K562 (cell line): ENCODE measurements around the gene GUK1. TPM values are rescaled to one million over a fixed set of nuclear protein-coding genes. Genes with fewer than 3 reads are reported as not detected.

Experiments
- ARID2 ChIP-seq: fragments of 450-650 bp; IDR thresholded peaks from 2 replicates; pipeline ENCODE4 v1.6.1; 2017; ENCODE audit warnings: antibody characterized with exemption, mild to moderate bottlenecking
- BACH1 ChIP-seq: fragments of 200-800 bp; sonication (Bioruptor generic); IDR thresholded peaks from 2 replicates; pipeline ENCODE4 v1.6.1; 2016; ENCODE audit warnings: missing genetic modification characterization, missing compliant biosample characterization
- CCNT2 ChIP-seq: IDR thresholded peaks from 2 replicates; pipeline ENCODE4 v1.6.1; 2011; ENCODE audit warnings: borderline replicate concordance, low read depth, mild to moderate bottlenecking, moderate library complexity, mixed read lengths, low read length; ENCODE audit not compliant: insufficient read length; ENCODE audit errors: extremely low read depth
- CHAMP1 ChIP-seq: fragments of 450-650 bp; IDR thresholded peaks from 2 replicates; pipeline ENCODE4 v1.6.1; 2016; ENCODE audit warnings: mild to moderate bottlenecking
- CREB3 ChIP-seq: fragments of 450-650 bp; conservative IDR thresholded peaks from 2 replicates; pipeline ENCODE4 v1.6.1; 2016; ENCODE audit warnings: missing genetic modification characterization, low read depth, mild to moderate bottlenecking, missing compliant biosample characterization, moderate library complexity
- FOXK2 ChIP-seq, 2 experiments: fragments of 450-650 bp; IDR thresholded peaks in 1 of 2; conservative IDR thresholded peaks in 1 of 2; 2 replicates each; pipeline ENCODE4 v1.6.1; 2016; ENCODE audit warnings: low read depth in 2 of 2, mild to moderate bottlenecking in 1 of 2
- HOMEZ ChIP-seq: fragments of 250-450 bp; sonication (Bioruptor Pico); IDR thresholded peaks from 2 replicates; pipeline ENCODE4 v1.4.0; 2020; ENCODE audit warnings: mild to moderate bottlenecking, moderate library complexity
- ILK ChIP-seq: fragments of 450-650 bp; IDR thresholded peaks from 2 replicates; pipeline ENCODE4 v1.6.1; 2016; ENCODE audit warnings: missing genetic modification characterization, low read depth, mild to moderate bottlenecking, missing compliant biosample characterization, moderate library complexity, borderline replicate concordance
- JUN ChIP-seq, 2 experiments: sonication (generic) in 1 of 2; formaldehyde crosslinking in 1 of 2; IDR thresholded peaks; 2 replicates each; pipeline versions ENCODE4 v1.6.1 to v1.8.0; 2012 to 2022; ENCODE audit warnings: borderline replicate concordance in 2 of 2, mild to moderate bottlenecking in 2 of 2, improper control_type of control experiment in 1 of 2, low read depth in 1 of 2, low read length in 1 of 2, missing genetic modification reagents in 1 of 2
- NONO ChIP-seq, 2 experiments: fragments of 200-400 bp in 1 of 2; fragments of 450-650 bp in 1 of 2; formaldehyde crosslinking in 1 of 2; IDR thresholded peaks; 2 replicates each; pipeline ENCODE4 v1.6.1; 2017; ENCODE audit warnings: low read depth in 2 of 2, mild to moderate bottlenecking in 2 of 2, moderate library complexity in 2 of 2, low read length in 1 of 2
- NUFIP1 ChIP-seq: fragments of 450-650 bp; IDR thresholded peaks from 2 replicates; pipeline ENCODE4 v1.6.1; 2018; ENCODE audit not compliant: partially characterized antibody
- PCBP2 ChIP-seq: fragments of 200-400 bp; formaldehyde crosslinking; IDR thresholded peaks from 2 replicates; pipeline ENCODE4 v1.6.1; 2018; ENCODE audit warnings: low read length, low read depth, mild to moderate bottlenecking, moderate library complexity; ENCODE audit not compliant: poor library complexity, severe bottlenecking
- PRMT5 ChIP-seq: sonication (generic); formaldehyde crosslinking; IDR thresholded peaks from 2 replicates; pipeline ENCODE4 v1.5.0; 2020; ENCODE audit warnings: missing genetic modification reagents
- RBM34 ChIP-seq: fragments of 200-400 bp; formaldehyde crosslinking; IDR thresholded peaks from 2 replicates; pipeline ENCODE4 v1.6.1; 2018; ENCODE audit warnings: low read length, borderline replicate concordance; ENCODE audit not compliant: insufficient read depth
- SMARCA5 ChIP-seq: fragments of 450-650 bp; IDR thresholded peaks from 2 replicates; pipeline ENCODE4 v1.6.1; 2016
- SMC3 ChIP-seq: conservative IDR thresholded peaks from 2 replicates; pipeline ENCODE4 v1.6.1; 2011; ENCODE audit warnings: low read depth, low read length, improper control_type of control experiment; ENCODE audit not compliant: insufficient read depth
- SNAPC5 ChIP-seq: fragments of 250-450 bp; sonication (Bioruptor Pico); IDR thresholded peaks from 2 replicates; pipeline ENCODE4 v1.8.0; 2021; ENCODE audit warnings: moderate library complexity, mild to moderate bottlenecking, inconsistent platforms
- SP1 ChIP-seq: sonication (generic); formaldehyde crosslinking; IDR thresholded peaks from 2 replicates; pipeline ENCODE4 v1.8.1; 2022; ENCODE audit warnings: mild to moderate bottlenecking, missing genetic modification reagents
- XRCC3 ChIP-seq: fragments of 450-650 bp; IDR thresholded peaks from 2 replicates; pipeline ENCODE4 v1.6.1; 2017; ENCODE audit warnings: mild to moderate bottlenecking, moderate library complexity
- ZNF436 ChIP-seq: fragments of 250-450, 450-650 bp; sonication (Bioruptor Pico); formaldehyde crosslinking; IDR thresholded peaks from 2 replicates; pipeline ENCODE4 v1.7.0; 2020; ENCODE audit warnings: mild to moderate bottlenecking
- ZNF507 ChIP-seq: conservative IDR thresholded peaks from 2 replicates; pipeline ENCODE4 v1.6.1; 2017; ENCODE audit warnings: missing genetic modification characterization, missing compliant biosample characterization
- ZNF584 ChIP-seq: fragments of 200-800 bp; sonication (Bioruptor generic); IDR thresholded peaks from 2 replicates; pipeline ENCODE4 v1.6.1; 2016; ENCODE audit warnings: low read depth, mild to moderate bottlenecking, missing genetic modification characterization, missing compliant biosample characterization
- polyA plus RNA-seq, 8 experiments: library from polyadenylated mRNA; depleted of rRNA in 4 of 8; stranded (reverse) in 5 of 8; unstranded in 3 of 8; fragments of >200 nt; fragmentation: Nextera tagmentation in 2 of 8; fragmentation: Illumina TruSeq in 1 of 8; extraction: Ambion mirVana in 2 of 8; extraction: Trizol in 1 of 8; gene quantifications; 2 replicates each; pipeline versions ENCODE4 v1.2.1 to v1.2.3, GENCODE V29; 2011 to 2014; ENCODE audit warnings: inconsistent platforms in 1 of 8, missing spikeins in 1 of 8
- total RNA-seq, 7 experiments: library from RNA; depleted of rRNA in 6 of 7; stranded (reverse); fragments of >200 nt in 6 of 7; fragmentation: Illumina TruSeq in 2 of 7; extraction: Trizol in 2 of 7; gene quantifications; 2 replicates each; pipeline versions ENCODE4 v1.2.1 to v1.2.3, GENCODE V29; 2011 to 2021; ENCODE audit warnings: low replicate concordance in 1 of 7

GUK1 gene
- total and polyA plus RNA-seq, 9 of the 15 experiments (the other 6 are each of a cell fraction or from before 2014, with no cell fraction given), result 7.0 to 331 (median 132) TPM

- peak; percentile 94 for TF ChIP-seq CCNT2
- TF ChIP-seq SP1, result peak; percentile 99
- no peak for TF ChIP-seq PRMT5
- TF ChIP-seq ZNF436, result no peak
- no peak for TF ChIP-seq SMC3
- TF ChIP-seq CREB3 (tag), result no peak
- no peak for TF ChIP-seq SNAPC5 (CRISPR knock-in tag)
- no peak for TF ChIP-seq CHAMP1
- TF ChIP-seq ILK (tag), result no peak
- TF ChIP-seq RBM34, result no peak
- no peak for TF ChIP-seq ARID2
- TF ChIP-seq ZNF507 (tag), result no peak
- peak; percentile 85 for TF ChIP-seq ZNF584 (CRISPR knock-in tag)
- no peak for TF ChIP-seq BACH1 (tag)
- no peak for TF ChIP-seq NUFIP1
- TF ChIP-seq PCBP2, result no peak
- no peak for TF ChIP-seq XRCC3
- TF ChIP-seq SMARCA5, result no peak
- peak; percentile 83; the same call in 1 of the 2 replicates for TF ChIP-seq HOMEZ
- TF ChIP-seq NONO (IDR thresholded peaks at IDR 0.05; ENCODE audit: low read depth in 2 of 2, low read length in 1 of 2), result peak; percentile 97 to 99
- peak; percentile 100 for TF ChIP-seq JUN (IDR thresholded peaks at IDR 0.05; ENCODE audit: borderline replicate concordance, low read depth, low read length)
- peak; percentile 95 for TF ChIP-seq JUN (CRISPR knock-in tag; IDR thresholded peaks at IDR 0.05; ENCODE audit: borderline replicate concordance)
- TF ChIP-seq FOXK2 (conservative IDR thresholded peaks at IDR 0.05 in 1 of 2, IDR thresholded peaks at IDR 0.05 in 1 of 2; ENCODE audit: low read depth in 2 of 2), result peak in 1 of 2 experiments; percentile 39; a peak in 1 of 4 replicates
These were observed 25.5 kb downstream of the GUK1 start, which contains the start of gene IBA57 (continued) for GRCh38 chr1:228165372-228166169.
